GM10847 (cell line): ENCODE results near the gene GPR15LG.

Experiments used
- POLR2A ChIP-seq: IDR thresholded peaks from 2 replicates; pipeline ENCODE4 v1.6.1; 2011; ENCODE audit not compliant: insufficient read length; ENCODE audit errors: extremely low read depth

The GPR15LG gene

GRCh38 chr10:84226616-84227015 is 53.0 kb downstream of the GPR15LG start:
- TF ChIP-seq POLR2A, result no peak

- no peak for TF ChIP-seq POLR2A
These were observed 54.2 kb downstream of the GPR15LG start for GRCh38 chr10:84227810-84228209.

- TF ChIP-seq POLR2A, result no peak
These were observed 56.8 kb downstream of the GPR15LG start for GRCh38 chr10:84230359-84230758.

DNA sequence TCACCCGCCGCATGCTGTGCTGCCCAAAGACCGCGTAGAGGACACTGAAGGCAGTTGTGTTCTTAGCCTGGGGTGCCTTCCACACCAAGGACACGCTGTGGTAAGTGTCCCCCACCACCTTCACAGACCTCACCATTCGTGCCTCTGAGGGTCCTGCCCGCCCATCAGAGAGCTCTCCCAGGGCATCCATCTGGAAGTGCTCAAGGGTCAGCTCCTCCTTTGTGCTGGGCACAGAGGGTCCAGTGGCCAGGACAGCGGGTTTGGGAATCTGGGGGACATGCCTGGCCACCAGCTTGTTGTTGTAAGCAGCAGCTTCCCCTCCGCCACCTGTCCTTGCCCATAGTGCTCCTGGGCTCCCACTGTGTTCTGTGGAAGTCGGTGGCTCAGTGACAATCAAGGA is 58.8 kb downstream of the GPR15LG start:
- no peak for TF ChIP-seq POLR2A

- no peak for TF ChIP-seq POLR2A
These were observed 60.3 kb downstream of the GPR15LG start for GRCh38 chr10:84233940-84234339.

GRCh38 chr10:84234479-84234878 is 60.9 kb downstream of the GPR15LG start:
- TF ChIP-seq POLR2A, result no peak
